Tibial artery (tissue), 4 donors: ENCODE data around the gene GSTA3.
"Not testable (repeated sequence)": the region's sequence is repeated elsewhere in the genome, so short reads cannot be mapped to it uniquely, and the experiment has no call there.

Source experiments
- DNase-seq, 2 donors: peaks; one replicate each; pipeline ENCODE4 v3.0.0-alpha.2; 2019
- H3K27ac ChIP-seq, 2 donors: fragments of 200-600 bp; sonication (generic) in 1 of 2; 1 replicate in 1 of 2; 2 replicates in 1 of 2; pipeline ENCODE4 v1.5.1; 2018 to 2019; ENCODE audit warnings: mild to moderate bottlenecking in 1 of 2
- H3K27me3 ChIP-seq, 2 donors: fragments of 200-600 bp; sonication (generic) in 1 of 2; one replicate each; pipeline versions ENCODE4 v1.5.1 to v1.6.0; 2016 to 2019
- H3K36me3 ChIP-seq, 3 donors: fragments of 200-600 bp; sonication (generic) in 2 of 3; one replicate each; pipeline ENCODE4 v1.5.1; 2016 to 2019; ENCODE audit warnings: mild to moderate bottlenecking in 2 of 3
- H3K4me1 ChIP-seq, 4 donors: fragments of 200-600 bp; sonication (generic) in 2 of 4; 1 replicate in 3 of 4; 2 replicates in 1 of 4; pipeline ENCODE4 v1.5.1; 2016 to 2019
- H3K4me3 ChIP-seq, 2 donors: fragments of 200-600 bp; sonication (generic) in 1 of 2; 1 replicate in 1 of 2; 2 replicates in 1 of 2; pipeline ENCODE4 v1.5.1; 2018 to 2019; ENCODE audit warnings: mild to moderate bottlenecking in 2 of 2
- H3K9me3 ChIP-seq, 3 donors: fragments of 200-600 bp; sonication (generic) in 1 of 3; one replicate each; pipeline ENCODE4 v1.5.1; 2016 to 2019
- intact Hi-C: fragments of 100-400 bp; cut with DNase I; formaldehyde crosslinking; loops from one replicate; pipeline ENCODE4 v1.15.0; 2023; ENCODE audit warnings: low total_unique reads
- TF ChIP-seq, protein P1 (sequence below), 2 experiments: fragments of 200-600 bp in 1 of 2; fragments of 450-650 bp in 1 of 2; IDR thresholded peaks; one replicate each; pipeline ENCODE4 v1.5.1; 2017 to 2019; ENCODE audit warnings: antibody characterized with exemption in 2 of 2, mild to moderate bottlenecking in 1 of 2, moderate library complexity in 1 of 2

Gene GSTA3

DNA sequence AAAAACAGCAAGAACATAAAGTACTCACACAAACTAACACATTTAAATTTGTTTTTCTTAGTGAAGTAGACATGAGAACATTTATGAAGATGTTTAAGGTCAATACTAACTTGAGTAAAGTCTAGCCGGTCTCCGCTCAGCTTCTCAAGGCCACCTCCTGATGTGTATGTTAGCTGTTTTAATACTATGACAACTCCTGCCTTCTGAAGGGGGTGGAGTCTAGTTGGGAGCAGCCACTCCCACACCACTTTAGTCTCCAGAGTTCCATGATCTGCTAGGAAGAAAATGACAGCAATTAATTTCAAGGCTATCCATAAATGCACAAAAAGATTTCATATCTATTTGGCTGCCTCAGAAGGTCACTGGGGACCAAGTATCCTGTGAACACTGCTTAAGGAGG is at the start of gene GSTA3:
Gene GSTA3 (minus strand): TSS at position 168 of the 400 bp plus-strand sequence. CDS start 3,864 bp downstream, outside the sequence.
- no peak for DNase-seq
- peaks cover 0 to 12% (median 0%) of the 10 kb centered on the region in 4 donors for H3K4me1 ChIP-seq
- no peak within 1 kb of the TSS for H3K27ac ChIP-seq
- H3K4me3 ChIP-seq, result no peak within 1 kb of the TSS
- H3K36me3 ChIP-seq, result no peaks in the 10 kb centered on the region
- TF ChIP-seq, protein P1, sequence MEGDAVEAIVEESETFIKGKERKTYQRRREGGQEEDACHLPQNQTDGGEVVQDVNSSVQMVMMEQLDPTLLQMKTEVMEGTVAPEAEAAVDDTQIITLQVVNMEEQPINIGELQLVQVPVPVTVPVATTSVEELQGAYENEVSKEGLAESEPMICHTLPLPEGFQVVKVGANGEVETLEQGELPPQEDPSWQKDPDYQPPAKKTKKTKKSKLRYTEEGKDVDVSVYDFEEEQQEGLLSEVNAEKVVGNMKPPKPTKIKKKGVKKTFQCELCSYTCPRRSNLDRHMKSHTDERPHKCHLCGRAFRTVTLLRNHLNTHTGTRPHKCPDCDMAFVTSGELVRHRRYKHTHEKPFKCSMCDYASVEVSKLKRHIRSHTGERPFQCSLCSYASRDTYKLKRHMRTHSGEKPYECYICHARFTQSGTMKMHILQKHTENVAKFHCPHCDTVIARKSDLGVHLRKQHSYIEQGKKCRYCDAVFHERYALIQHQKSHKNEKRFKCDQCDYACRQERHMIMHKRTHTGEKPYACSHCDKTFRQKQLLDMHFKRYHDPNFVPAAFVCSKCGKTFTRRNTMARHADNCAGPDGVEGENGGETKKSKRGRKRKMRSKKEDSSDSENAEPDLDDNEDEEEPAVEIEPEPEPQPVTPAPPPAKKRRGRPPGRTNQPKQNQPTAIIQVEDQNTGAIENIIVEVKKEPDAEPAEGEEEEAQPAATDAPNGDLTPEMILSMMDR (IDR thresholded peaks at IDR 0.05), result no peak
- no peaks in the 10 kb centered on the region for H3K27me3 ChIP-seq
- intact Hi-C loops, result no loop called here
- peaks cover 0 to 3% (median 0%) of the 10 kb centered on the region in 3 donors for H3K9me3 ChIP-seq

DNA sequence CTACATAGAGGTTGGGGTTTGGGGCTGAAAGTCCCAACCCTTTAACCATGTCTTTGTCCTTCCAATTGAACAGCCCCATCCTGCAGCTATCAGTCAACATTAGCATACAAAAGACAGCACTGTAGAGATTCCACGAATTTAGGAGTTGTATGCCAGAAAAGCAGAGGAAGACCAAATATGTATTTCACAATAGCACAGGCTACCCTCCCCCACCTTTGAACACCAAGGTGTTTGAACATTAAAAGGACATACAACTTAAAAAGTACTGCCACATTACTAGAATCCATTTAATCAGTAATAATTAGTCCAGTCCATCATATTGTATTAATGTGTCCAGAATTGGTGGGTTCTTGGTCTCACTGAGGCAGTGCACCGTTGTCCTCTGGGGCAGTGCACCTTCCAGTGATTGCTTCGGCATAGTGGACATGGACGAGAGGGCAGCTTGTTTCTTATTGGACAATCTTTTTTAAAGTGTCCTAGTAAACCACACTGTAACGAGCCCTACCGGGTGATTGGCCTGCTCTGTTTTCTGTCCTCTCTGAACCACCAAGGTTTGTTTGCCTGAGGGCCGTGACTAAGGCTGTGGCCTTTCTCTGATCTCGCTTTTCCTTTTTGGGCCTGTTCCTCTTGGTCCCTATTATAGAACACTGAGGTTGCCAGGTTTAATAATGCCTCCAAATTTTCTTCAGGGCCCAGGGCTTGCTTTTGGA is 49.2 kb upstream of the GSTA3 start:
- H3K27ac ChIP-seq, result no peak overlapping the region
- no peaks in the 10 kb centered on the region for H3K36me3 ChIP-seq
- H3K4me3 ChIP-seq, result no peak overlapping the region
- intact Hi-C loops, result no loop called here
- H3K27me3 ChIP-seq, result no peaks in the 10 kb centered on the region
- TF ChIP-seq, protein P1 (IDR thresholded peaks at IDR 0.05), result no peak
- DNase-seq, result no peak
- H3K4me1 ChIP-seq, result no peaks in the 10 kb centered on the region
- H3K9me3 ChIP-seq, result no peaks in the 10 kb centered on the region

DNA sequence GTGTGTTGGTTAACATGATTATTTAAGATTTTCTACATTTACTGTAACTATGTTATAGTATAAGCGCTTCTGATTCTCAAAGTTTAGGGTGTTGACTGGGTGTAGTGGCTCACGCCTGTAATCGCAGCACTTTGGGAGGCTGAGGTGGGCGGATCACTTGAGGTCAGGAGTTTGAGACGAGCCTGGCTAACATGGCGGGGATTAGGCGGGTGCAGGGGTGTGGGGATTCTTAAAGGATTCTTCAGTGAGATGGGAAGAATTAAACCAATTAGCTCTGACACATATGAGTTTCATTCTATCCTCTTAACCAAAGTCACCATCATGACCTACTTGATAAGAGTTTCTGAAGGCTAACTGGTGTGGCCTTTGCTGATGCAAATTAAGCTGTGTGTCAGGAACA is 46.4 kb upstream of the GSTA3 start:
- Histone ChIP-seq H3K36me3 (no peaks in the 10 kb centered on the region), H3K27me3 (no peaks in the 10 kb centered on the region), H3K27ac (no peak overlapping the region), H3K9me3 (no peaks in the 10 kb centered on the region), H3K4me1 (no peaks in the 10 kb centered on the region), H3K4me3 (no peak overlapping the region)
- intact Hi-C loops, result no loop called here
- no peak for DNase-seq
- TF ChIP-seq, protein P1 (IDR thresholded peaks at IDR 0.05), result no peak

DNA sequence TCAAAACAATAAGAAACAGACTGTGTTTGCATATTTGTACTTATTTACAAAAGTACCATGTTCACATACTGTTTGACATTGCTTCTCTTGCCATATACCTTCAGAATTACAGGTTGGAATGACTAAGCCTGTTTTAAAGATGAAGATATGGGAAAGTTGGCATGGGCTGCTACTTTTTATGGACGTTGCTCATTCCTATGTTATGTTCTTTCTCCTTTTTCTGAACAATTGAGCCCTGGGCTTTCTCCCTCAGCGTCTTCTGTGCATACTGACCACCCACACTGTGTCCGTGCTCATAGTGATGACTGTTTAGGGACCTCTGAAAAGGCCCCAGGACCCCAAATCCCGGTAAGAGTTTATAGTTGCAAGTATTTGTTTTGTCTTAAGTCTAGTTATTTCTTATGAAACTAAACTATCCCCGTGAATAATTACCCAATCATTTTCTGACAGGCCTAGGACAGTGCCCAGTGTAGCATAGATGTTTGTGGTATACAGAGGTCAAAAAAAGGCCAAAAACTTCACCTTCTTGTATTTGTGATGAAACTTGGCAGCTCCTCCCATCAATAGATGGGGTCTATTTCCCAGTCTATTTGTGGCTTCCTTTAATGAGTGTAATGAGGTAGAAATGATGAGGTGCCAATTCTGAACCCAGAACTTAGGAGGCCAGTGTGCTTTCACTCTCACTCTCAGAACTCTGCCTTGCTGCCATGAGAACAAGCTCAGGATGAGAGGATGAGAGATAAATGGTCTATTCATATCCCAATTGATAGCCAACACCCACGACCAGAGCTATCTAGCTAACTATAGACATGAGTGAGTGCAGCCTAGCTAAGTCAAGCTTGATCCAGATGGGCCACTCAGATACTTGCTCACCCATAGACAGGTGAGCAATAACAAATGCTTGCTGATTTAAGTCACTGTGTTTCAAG is 44.7 kb upstream of the GSTA3 start:
- no peaks in the 10 kb centered on the region for H3K27me3 ChIP-seq
- H3K4me3 ChIP-seq, result no peak overlapping the region
- no peaks in the 10 kb centered on the region for H3K4me1 ChIP-seq
- intact Hi-C loops, result no loop called here
- H3K9me3 ChIP-seq, result no peaks in the 10 kb centered on the region
- H3K36me3 ChIP-seq, result no peaks in the 10 kb centered on the region
- DNase-seq, result no peak
- H3K27ac ChIP-seq, result no peak overlapping the region
- TF ChIP-seq, protein P1 (IDR thresholded peaks at IDR 0.05), result no peak

DNA sequence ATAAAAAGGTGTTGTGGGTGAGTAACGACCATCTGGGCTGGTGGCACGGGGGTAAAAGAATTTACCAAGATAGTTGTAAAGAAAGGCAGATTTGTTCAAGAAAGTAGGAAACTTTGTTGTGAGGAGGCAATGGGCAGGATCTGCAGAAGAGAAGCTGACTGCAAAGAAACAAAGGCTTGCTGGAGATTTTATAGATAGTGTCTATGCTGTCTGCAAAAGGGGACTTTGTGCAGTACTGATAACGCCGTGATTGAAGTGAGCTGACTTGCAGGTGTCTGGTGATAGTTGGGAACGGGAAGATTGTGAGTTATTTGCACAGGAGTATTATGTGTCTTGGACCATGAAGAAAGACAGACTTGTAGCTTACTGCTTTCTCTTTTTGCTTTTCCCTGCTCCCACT is 36.8 kb upstream of the GSTA3 start:
- Histone ChIP-seq H3K27ac (no peak overlapping the region), H3K36me3 (no peaks in the 10 kb centered on the region), H3K9me3 (no peaks in the 10 kb centered on the region), H3K4me3 (no peak overlapping the region), H3K4me1 (no peaks in the 10 kb centered on the region), H3K27me3 (no peaks in the 10 kb centered on the region)
- TF ChIP-seq, protein P1 (IDR thresholded peaks at IDR 0.05), result no peak
- intact Hi-C loops, result no loop called here
- no peak for DNase-seq

DNA sequence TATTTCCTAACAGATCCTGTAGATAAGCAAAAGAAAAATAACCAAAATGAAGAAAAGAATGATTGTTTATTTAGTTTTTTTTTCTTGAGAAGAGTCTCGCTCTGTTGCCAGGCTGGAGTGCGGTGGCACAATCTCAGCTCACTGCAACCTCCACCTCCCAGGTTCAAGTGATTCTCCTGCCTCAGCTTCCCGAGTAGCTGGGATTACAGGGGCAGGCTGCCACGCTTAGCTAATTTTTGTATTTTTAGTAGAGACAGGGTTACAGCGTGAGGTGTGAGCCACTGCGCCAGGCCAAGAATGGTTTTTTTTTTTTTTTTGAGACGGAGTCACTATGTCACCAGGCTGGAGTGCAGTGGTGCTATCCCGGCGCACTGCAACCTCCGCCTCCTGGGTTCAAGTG is 33.3 kb upstream of the GSTA3 start:
- H3K4me1 ChIP-seq, result peaks cover 0 to 14% (median 11%) of the 10 kb centered on the region in 4 donors
- H3K27me3 ChIP-seq, H3K27ac ChIP-seq, intact Hi-C loops, H3K4me3 ChIP-seq, DNase-seq, H3K36me3 ChIP-seq, H3K9me3 ChIP-seq: not testable (repeated sequence)
